NCI-H2196 treated with DMSO at 0.1 percent for 48 hours (cell line): ENCODE measurements around the gene FAM89A.

ENCODE experiments used
- DNase-seq: peaks from one replicate; lab custom pipeline; 2025; ENCODE audit not compliant: unreplicated experiment; lab: John Stamatoyannopoulos, UW

The FAM89A gene

GRCh38 chr1:231040019-231040799, at the start of gene FAM89A:
Gene FAM89A, minus strand, starts transcription at chr1:231040254. Its CDS starts 43 bp downstream, at chr1:231040211.
- no peak for DNase-seq

DNA sequence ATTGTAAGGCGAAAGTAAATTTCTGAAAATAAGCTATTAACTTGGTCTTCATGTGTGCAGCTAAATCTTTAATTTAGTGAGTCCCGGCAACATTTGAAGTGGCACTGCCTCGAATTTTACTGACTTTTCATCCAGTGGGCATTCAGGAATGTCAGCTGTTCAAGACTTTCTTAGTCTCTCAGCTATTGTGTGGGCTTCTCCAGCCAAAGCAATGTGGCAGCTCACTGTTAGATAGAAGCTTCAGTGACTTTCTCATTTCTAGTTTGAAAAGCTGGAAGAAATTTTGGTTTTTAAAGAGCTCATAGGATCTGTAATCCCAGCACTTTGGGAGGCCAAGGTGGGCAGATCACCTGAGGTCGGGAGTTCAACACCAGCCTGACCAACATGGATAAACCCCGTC, 44.3 kb upstream of the FAM89A start:
- no peak for DNase-seq

- DNase-seq = no peak
These were observed 39.1 kb upstream of the FAM89A start for GRCh38 chr1:231079163-231079562.

DNA sequence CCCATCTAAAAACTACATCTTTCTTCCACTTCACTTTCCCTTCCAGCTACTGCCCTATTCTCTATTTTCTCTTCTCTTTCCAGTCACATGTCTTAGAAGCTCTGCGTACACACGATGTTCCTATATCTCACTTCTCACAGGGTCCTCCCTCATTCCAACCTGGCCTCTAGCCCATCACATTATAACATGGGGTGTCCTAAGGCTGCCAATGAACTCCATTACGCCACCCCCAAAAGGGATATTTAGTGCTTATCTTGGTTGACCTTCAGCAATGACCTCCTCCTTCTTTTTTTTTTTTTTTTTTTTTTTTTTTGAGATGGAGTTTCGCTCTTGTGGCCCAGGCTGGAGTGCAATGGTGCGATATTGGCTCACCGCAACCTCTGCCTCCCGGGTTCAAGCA, 38.2 kb upstream of the FAM89A start:
- no peak for DNase-seq

DNA sequence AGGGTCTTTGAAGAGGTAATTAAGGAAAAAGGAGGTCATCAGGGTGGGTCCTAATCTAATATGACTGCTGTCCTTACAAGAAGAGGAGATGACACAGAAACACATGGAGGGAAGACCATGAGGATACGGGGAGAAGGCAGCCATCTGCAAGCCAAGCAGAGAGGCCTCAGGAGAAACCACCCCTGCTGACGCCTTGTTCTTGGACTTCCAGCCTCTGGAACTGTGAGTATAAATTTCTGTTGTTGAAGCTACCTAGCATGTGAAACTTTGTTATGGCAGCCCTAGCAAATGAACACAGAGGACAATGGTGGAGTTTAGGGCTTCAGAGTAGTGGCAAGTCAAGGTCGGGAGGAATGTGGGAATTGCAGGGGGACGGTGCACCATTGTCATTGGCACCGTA, 36.7 kb upstream of the FAM89A start:
- no peak for DNase-seq

DNA sequence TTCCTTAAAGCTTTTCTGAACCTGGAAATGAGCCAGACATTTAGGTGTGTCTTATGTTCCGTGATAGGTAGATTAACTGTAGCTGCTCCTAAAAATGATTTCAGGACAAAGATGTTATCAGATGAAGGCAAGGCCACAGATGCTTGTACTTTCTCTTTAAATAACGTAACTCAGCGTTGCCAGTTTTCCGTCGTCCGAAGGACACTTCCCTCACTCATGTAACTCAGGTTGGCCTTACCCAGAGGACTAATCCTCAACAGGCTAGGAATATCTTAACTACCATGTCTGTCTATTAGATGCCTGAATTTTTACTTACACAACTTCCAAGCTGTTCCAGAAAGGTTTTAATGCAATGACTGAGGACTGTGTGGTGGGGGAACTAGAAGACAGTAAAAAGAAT, 35.4 kb upstream of the FAM89A start:
- no peak for DNase-seq

GRCh38 chr1:231075020-231075419, 35.0 kb upstream of the FAM89A start:
- DNase-seq = no peak

DNA sequence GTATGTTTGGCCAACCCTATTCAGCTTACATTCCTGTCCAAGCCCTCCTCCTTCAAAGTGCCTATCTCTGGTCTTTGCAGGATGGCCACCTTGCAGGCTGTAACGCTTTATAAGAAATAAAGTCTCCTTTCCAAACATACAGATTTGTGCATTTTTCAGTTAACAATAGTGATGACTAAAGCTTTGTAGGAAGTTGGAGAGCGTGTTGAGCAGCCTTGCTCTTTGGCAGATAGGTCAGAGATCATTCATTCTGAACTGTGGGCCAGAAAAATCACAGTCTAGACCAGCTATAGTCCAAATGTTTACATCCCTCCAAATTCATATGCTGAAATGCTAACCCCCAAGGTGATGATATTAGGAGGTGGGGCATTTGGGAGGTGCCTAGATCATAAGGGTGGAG, 34.0 kb upstream of the FAM89A start:
- no peak for DNase-seq

DNA sequence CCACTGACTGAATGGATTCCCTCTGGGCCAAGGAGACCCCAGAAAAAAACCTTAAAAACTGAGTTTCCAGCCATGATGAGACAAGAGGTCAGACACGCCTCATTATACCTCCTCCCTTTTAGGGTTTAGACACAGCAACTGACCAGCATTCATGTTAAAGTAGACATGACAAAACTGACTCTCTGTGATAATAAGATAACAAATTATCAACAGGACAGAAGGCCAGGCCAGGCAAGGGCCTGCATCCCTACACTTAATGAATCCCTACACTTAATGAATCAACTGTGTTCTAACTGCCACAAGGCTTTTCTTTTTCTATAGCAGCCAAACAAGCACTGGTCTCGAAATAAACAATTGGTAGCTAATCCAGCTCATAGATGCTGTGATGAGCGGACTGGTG, 33.3 kb upstream of the FAM89A start:
- DNase-seq = no peak

DNA sequence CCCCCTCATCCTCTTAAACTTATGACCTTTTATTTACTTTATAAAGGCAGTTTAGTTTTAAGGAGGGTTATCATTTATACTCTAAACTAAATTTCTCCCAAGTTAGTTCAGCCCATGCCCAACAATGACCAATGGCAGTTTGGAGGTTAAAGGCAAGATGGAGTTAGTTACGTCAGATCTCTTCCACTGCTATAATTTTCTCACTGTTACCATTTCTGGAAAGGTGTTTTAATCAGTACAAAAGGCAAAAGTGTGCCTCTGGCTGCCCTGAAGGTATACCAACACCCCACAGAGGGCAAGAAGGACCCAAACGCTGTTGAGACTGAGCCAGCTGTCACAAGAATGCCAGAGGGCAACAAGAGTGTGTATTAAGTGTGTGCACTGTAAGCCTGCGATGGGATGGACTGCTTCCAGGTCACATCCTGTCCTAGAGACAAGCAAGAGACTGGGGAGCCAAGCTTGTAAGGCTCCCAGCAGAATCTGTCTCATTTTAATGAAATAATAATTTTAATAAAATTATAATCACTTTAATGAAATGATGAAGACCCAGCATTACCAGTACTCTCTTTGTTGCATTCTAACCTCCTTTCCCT, 32.5 kb upstream of the FAM89A start:
- no peak for DNase-seq

- DNase-seq = no peak
These were observed 32.0 kb upstream of the FAM89A start for GRCh38 chr1:231072041-231072440.

- peak; percentile 5 for DNase-seq
These were observed 30.8 kb upstream of the FAM89A start for GRCh38 chr1:231070758-231071444.

GRCh38 chr1:231069333-231069732, 29.3 kb upstream of the FAM89A start:
- DNase-seq = no peak

DNA sequence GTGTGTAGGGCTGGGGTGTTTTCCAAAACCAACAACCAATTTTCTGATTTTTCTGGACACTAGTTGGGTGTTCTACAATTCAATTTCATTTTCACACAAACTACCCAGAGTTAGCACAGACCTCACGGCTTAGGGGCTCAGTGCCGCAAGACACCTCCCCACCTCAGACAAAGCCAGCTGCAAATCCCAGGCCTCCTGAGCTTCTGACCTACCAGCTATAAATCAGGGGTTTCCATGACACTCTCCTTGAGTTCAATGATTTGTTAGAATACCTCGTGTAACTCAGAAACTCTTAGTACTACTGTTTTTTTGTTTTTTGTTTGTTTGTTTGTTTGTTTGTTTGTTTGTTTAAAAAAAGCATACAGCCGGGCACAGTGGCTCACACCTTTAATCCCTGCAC, 28.7 kb upstream of the FAM89A start:
- no peak for DNase-seq

GRCh38 chr1:231065510-231066241, 25.6 kb upstream of the FAM89A start:
- DNase-seq = no peak

- no peak for DNase-seq
These were observed 24.4 kb upstream of the FAM89A start for GRCh38 chr1:231064418-231064817.

DNA sequence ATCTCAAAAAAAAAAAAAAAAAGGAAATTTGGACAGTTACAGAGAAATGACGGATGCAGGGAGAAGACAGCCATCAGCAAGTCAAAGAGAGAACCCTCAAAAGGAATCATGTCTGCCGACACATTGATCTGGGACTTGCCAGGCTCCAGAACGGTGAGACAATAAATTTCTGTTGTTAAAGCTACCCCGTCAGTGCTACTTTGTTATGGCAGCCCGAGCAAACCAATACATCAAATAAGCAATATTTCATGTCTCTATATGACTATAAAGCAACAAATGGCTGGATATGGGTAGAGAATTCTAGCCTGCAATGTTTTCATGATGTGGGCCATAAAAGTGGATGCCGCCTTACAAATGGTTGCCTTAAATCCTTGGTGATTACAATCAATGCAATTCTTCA, 23.3 kb upstream of the FAM89A start:
- DNase-seq = no peak

DNA sequence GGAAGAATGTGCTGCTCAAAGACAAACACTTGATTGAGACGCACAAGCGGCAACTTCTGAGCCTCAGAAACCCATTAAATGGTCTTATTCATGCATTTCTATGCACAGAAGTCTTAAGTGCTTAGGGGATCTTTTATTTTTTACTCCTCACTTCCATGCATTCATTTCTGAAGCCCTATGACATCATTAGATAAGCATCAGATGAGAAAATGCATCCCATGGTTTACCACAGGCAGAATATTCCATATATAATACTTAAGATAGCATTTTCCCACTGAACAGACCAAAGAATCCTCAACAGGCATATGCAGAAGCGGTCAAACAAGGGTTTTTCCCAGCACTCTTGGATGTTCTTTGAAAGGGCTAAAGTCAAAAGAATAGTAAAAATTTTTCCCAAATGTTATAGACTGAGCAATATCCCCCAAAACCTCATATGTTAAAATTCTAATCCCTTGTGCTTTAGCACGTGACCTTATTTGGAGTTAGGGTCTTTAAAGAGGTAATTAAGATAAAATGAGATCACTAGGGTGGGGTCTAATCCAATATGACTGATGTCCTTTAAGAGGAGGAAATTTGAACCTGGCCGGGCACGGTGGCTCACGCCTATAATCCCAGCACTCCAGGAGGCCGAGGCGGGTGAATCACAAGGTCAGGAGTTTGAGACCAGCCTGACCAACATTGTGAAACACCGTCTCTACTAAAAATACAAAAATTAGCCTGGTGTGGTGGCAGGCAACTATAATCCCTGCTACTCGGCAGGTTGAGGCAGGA, 22.6 kb upstream of the FAM89A start:
- no peak for DNase-seq

DNA sequence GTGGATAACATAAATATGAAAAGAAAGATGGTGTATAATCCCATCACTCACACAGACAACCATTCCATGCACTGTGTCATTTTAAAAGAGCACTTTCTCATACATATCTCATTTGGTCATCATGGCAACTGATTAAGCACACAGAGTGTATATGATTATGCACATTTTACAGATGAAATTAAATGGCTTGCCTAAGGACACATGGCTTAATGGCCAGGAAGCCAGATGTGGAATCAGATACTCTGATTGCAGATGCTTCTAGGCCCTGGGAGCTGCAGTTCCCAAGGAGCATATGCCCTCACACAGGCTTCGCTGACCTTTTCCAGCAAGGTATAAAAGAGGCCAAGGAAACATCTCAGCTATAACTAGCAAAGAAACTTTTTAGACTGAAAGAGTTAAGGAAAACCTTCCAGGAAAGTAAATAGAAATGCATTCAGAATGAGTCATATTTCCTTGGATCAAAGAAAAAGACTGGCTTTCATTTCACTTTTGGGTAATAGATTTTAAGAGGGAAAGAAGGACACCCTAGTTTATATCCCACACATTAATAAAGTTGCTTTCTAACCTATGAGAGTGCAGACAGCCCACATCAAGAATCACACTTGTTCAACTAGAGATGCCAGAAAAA, 19.6 kb upstream of the FAM89A start:
- no peak for DNase-seq

- no peak for DNase-seq
These were observed 18.5 kb upstream of the FAM89A start for GRCh38 chr1:231058416-231059109.
